MCF 10A (cell line): ENCODE data around the gene DNMT3B. TPM values are rescaled to one million over a fixed set of nuclear protein-coding genes. Genes with fewer than 3 reads are reported as not detected.

Experiments used
- BruUV-seq: library from RNA; stranded (reverse); fragments of 400-500 nt; replicated peaks from 2 replicates; lab custom pipeline; 2021; lab: Mats Ljungman, UMichigan
- CTCF ChIA-PET: fragments of 300-600 bp; sonication (Branson Sonifier 250); formaldehyde crosslinking; extraction: SDS; loops from one replicate; lab custom pipeline; 2021; ENCODE audit warnings: antibody characterized with exemption, inconsistent platforms; lab: Yijun Ruan, JAX
- POLR2A ChIA-PET: fragments of 300-600, 350-650 bp; sonication (Branson Sonifier 250); formaldehyde crosslinking; extraction: SDS; loops from one replicate; lab custom pipeline; 2020; ENCODE audit warnings: antibody characterized with exemption, inconsistent platforms; lab: Yijun Ruan, JAX
- DNase-seq: peaks from one replicate; pipeline ENCODE4 v3.0.0-alpha.2; 2018; ENCODE audit not compliant: unreplicated experiment
- H3K27ac Mint-ChIP-seq: one replicate; pipeline ENCODE4 v1.8.0; 2022; ENCODE audit warnings: mild to moderate bottlenecking, low read depth, mixed read lengths; ENCODE audit not compliant: unreplicated experiment
- H3K27me3 Mint-ChIP-seq: one replicate; pipeline ENCODE4 v1.8.0; 2022; ENCODE audit warnings: mixed read lengths; ENCODE audit not compliant: insufficient read depth, unreplicated experiment
- H3K36me3 Mint-ChIP-seq: one replicate; pipeline ENCODE4 v1.8.0; 2022; ENCODE audit warnings: mild to moderate bottlenecking, moderate library complexity, mixed read lengths; ENCODE audit not compliant: insufficient read depth, unreplicated experiment
- H3K4me1 Mint-ChIP-seq: one replicate; pipeline ENCODE4 v1.8.0; 2022; ENCODE audit warnings: mixed read lengths; ENCODE audit not compliant: insufficient read depth, unreplicated experiment
- H3K4me3 Mint-ChIP-seq: one replicate; pipeline ENCODE4 v1.8.0; 2022; ENCODE audit warnings: mild to moderate bottlenecking, moderate library complexity, mixed read lengths; ENCODE audit not compliant: unreplicated experiment
- H3K9me3 Mint-ChIP-seq: one replicate; pipeline ENCODE4 v1.8.0; 2022; ENCODE audit warnings: mixed read lengths; ENCODE audit not compliant: unreplicated experiment
- intact Hi-C: fragments of 100-400 bp; cut with micrococcal nuclease; formaldehyde crosslinking; loops from 2 replicates; pipeline ENCODE4 v1.14.1; 2022
- total RNA-seq: library from RNA; stranded (reverse); gene quantifications from 2 replicates; pipeline ENCODE4 v1.2.3, GENCODE V29; 2022
- TF ChIP-seq, protein P1 (sequence below): fragments of 200-600 bp; IDR thresholded peaks from one replicate; pipeline ENCODE4 v1.8.0; 2022; ENCODE audit warnings: antibody characterized with exemption, mild to moderate bottlenecking; ENCODE audit not compliant: unreplicated experiment

Gene DNMT3B
- total RNA-seq, 1 experiment from 2014 or later = 1.3 TPM

DNA sequence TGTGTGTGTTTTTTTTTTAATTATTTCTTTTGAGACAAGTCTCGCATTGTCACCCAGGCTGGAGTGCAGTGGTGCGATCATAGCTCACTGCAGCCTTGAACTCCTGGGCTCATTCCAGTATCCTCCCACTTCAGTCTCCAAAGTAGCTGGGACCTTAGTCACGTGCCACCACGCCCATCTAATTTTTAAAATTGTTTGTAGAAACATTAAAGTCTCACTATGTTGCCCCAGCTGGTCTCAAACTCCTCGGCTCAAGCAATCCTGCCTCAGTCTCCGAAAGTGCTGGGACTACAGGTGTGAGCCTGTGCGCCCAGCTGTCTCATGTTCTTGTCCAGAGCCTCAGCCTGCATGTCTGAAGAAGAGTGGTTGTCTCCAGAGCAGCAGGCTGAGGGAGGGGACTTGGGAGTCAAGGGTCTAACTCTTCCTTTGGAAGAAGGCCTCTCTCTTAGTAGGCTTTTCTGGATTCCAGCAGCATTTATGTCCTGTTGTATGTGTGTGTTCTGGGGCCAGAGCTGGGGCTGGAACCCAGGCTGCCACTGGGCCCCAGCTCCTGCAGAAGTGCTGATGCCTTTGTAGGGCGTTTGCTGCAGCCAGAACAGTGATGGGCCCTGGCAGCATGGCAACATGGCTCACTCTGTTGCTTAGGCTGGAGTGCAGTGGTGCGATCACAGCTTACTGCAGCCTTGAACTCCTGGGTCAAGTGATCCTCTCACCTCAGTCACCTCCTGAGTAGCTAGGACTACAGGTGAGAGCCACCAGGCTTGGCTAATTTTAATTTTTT, 5.4 kb downstream of the DNMT3B start:
- no peaks in the 10 kb centered on the region for H3K27me3 Mint-ChIP-seq
- BruUV-seq = no TSS peak
- DNase-seq = no peak
- no peaks in the 10 kb centered on the region for H3K4me1 Mint-ChIP-seq
- ChIA-PET CTCF (interaction anchor here (0.6 to 4.8 kb wide), 5 partner anchors 11 to 311 kb away, joined by 3 to 29 read pairs (median 3); partner anchors contain the start of gene COMMD7), POLR2A (no interaction called here)
- H3K36me3 Mint-ChIP-seq = no peaks in the 10 kb centered on the region
- no peak overlapping the region for H3K27ac Mint-ChIP-seq
- H3K9me3 Mint-ChIP-seq = no peaks in the 10 kb centered on the region
- TF ChIP-seq, protein P1, sequence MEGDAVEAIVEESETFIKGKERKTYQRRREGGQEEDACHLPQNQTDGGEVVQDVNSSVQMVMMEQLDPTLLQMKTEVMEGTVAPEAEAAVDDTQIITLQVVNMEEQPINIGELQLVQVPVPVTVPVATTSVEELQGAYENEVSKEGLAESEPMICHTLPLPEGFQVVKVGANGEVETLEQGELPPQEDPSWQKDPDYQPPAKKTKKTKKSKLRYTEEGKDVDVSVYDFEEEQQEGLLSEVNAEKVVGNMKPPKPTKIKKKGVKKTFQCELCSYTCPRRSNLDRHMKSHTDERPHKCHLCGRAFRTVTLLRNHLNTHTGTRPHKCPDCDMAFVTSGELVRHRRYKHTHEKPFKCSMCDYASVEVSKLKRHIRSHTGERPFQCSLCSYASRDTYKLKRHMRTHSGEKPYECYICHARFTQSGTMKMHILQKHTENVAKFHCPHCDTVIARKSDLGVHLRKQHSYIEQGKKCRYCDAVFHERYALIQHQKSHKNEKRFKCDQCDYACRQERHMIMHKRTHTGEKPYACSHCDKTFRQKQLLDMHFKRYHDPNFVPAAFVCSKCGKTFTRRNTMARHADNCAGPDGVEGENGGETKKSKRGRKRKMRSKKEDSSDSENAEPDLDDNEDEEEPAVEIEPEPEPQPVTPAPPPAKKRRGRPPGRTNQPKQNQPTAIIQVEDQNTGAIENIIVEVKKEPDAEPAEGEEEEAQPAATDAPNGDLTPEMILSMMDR = no peak
- intact Hi-C loops = no loop called here
- H3K4me3 Mint-ChIP-seq = no peak overlapping the region

DNA sequence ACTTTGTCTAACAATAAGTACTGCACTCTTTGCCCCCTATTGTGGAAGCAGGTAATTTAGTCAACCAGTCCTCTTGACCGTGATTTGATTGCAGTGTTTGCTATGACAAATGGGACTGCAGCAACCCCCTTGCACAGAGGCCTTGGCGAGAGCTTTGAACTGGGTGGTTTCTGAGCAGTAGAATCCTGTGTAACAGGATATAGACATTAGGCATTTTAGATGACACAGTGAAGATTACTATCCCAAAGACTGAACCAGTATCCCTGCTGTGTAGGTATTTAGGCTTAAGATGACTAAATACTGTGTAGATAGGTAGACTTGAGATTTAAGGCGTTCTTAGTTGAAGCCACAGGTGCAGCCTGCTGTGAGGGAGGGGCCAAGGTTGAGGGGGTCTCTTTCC, 9.9 kb downstream of the DNMT3B start:
- no peak for DNase-seq
- intact Hi-C loops = no loop called here
- BruUV-seq = no TSS peak
- CTCF ChIA-PET = interaction anchor here (0.6 kb wide), 1 partner anchor 276 kb away, joined by 4 read pairs; no protein-coding TSS in a partner anchor
- H3K4me3 Mint-ChIP-seq = no peak overlapping the region
- H3K4me1 Mint-ChIP-seq = peaks cover 17% of the 10 kb centered on the region
- POLR2A ChIA-PET = no interaction called here
- no peaks in the 10 kb centered on the region for H3K36me3 Mint-ChIP-seq
- H3K9me3 Mint-ChIP-seq = no peaks in the 10 kb centered on the region
- H3K27me3 Mint-ChIP-seq = no peaks in the 10 kb centered on the region
- H3K27ac Mint-ChIP-seq = no peak overlapping the region
- TF ChIP-seq, protein P1 = no peak

DNA sequence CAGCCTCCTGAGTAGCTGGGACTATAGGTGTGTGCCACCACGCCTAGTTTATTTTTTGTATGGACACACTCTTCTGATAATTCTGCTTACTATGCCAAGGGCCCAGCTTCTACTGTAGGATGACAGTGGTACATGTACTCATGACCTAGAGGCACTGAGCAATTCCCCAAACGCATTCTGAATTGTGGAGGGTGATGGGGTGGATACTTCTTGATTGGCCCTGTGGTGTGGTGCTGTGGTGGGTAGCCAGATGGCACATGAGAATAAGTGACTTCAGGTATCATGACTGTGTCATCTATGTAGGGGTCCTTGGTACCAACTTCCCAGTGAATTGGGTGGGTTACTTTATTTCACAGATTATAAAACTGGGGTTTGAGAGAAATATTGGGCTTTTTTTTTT, 11.0 kb downstream of the DNMT3B start:
- TF ChIP-seq, protein P1 = no peak
- H3K36me3 Mint-ChIP-seq = no peaks in the 10 kb centered on the region
- ChIA-PET POLR2A (no interaction called here), CTCF (interaction anchor here (0.7 to 1.5 kb wide), 3 partner anchors 17 to 1564 kb away, joined by 3 to 6 read pairs (median 4); no protein-coding TSS in a partner anchor)
- BruUV-seq = no TSS peak
- H3K27me3 Mint-ChIP-seq = no peaks in the 10 kb centered on the region
- DNase-seq = no peak
- no peak overlapping the region for H3K27ac Mint-ChIP-seq
- H3K4me1 Mint-ChIP-seq = peaks cover 17% of the 10 kb centered on the region
- H3K9me3 Mint-ChIP-seq = no peaks in the 10 kb centered on the region
- intact Hi-C loops = no loop called here
- H3K4me3 Mint-ChIP-seq = no peak overlapping the region

DNA sequence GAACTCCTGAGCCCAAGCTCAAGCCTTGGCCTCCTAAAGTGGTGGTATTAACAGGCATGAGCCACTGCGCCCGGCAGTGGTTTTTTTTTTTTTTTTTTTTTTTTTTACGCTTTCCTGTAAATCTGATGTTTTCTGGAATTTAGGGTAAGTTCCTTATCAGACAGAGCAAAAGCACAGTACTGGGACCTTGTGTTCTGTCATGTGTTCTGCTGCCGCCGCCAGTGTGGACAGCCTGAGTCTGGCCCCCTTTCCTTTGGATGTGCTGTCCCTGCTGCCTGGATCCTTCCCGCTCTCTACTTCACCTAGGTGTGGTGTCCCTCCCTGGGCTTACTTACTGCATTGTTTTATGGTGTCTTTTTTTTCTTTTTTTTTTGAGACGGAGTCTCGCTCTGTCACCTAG, 11.7 kb downstream of the DNMT3B start:
- ChIA-PET CTCF (interaction anchor here (0.6 to 1.5 kb wide), 6 partner anchors 16 to 265 kb away, joined by 3 to 6 read pairs (median 4); no protein-coding TSS in a partner anchor), POLR2A (no interaction called here)
- H3K27me3 Mint-ChIP-seq = no peaks in the 10 kb centered on the region
- intact Hi-C loops = no loop called here
- no peaks in the 10 kb centered on the region for H3K36me3 Mint-ChIP-seq
- DNase-seq = no peak
- TF ChIP-seq, protein P1 = no peak
- no peak overlapping the region for H3K27ac Mint-ChIP-seq
- no peak overlapping the region for H3K4me3 Mint-ChIP-seq
- H3K9me3 Mint-ChIP-seq = no peaks in the 10 kb centered on the region
- H3K4me1 Mint-ChIP-seq = peaks cover 17% of the 10 kb centered on the region
- no TSS peak for BruUV-seq
